ENCODE data around the gene SNAPC4.
"Not testable (repeated sequence)": the region's sequence is repeated elsewhere in the genome, so short reads cannot be mapped to it uniquely, and the experiment has no call there.

The SNAPC4 gene

DNA sequence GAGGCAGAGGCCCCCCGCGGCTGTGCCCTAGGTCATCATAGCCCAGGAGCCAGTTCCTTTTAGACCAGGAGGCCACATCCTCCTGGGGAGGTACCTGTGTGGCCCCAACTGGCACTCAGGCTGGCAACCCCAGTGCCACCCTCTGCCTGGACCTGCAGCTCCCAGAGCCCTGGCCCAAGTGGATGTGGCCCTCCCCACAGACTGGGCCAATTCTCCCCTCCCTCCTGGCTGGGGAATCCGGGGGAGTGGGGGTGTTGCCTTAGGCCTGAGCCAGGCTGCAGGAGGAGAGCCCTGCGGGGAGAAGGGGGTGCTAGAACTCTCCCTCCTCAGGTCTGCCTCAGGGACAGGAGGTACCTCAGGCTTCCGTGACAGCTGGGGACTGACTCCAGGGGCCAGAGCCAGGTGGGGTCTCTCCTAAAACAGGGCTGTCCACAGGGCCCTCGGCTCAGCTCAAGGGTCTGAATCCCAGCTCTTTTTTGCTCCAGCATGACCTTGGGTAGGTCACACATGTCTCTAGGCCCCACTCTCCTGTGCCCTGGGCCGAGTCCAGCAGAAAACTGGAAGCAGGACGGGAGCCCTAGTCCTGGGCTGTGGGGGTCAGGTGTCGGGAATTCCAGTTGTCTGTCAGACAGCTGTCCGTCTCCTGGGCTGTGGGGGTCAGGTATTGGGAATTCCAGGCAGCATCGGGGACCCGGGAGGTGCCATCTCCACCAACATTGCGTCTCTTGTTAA, 46.0 kb downstream of the SNAPC4 start:
- no peak for DNase-seq (ENCODE audit: low spot score)

DNA sequence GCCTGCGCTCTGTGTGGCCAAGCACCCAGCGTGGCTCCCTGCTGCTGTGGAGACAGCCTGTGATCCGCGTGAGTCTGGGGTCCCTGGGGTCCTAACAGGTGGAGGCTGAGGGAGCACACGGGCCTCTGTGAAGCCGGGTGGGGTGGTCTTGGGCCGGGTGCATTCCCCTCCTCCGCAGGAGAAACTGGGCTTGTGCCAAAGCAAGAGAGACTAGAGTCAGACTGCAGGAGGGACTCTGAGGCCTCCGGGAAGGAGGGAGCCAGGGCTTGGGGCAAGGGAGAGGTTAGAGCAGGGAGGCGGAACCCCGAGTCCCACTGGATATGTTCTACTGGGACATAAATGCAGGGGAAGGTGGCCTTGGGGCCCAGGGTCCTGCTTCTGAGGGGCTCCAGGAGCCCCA, 46.9 kb downstream of the SNAPC4 start:
- no peak for DNase-seq (ENCODE audit: low spot score)

DNA sequence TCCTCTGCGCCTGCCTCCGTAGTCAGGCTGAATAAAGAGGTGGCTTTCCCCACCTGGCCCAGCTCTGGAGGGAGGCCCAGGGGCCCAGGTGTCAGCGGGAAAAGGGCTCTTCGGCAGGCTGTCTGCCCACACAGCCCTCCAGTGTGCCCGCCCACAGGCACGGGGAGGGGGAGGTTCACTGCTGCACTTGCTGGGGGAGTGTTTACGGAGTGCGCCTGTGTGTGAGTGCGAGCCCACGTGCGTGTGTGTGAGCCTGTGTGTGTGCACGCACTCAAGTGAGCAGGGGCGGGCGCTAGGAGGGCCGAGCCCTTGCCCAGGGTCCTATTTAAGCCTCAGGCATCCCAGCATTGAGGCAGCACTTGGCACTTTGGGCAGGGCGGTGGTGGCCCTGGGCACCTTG, 47.3 kb downstream of the SNAPC4 start:
- no peak for DNase-seq (ENCODE audit: low spot score)

DNA sequence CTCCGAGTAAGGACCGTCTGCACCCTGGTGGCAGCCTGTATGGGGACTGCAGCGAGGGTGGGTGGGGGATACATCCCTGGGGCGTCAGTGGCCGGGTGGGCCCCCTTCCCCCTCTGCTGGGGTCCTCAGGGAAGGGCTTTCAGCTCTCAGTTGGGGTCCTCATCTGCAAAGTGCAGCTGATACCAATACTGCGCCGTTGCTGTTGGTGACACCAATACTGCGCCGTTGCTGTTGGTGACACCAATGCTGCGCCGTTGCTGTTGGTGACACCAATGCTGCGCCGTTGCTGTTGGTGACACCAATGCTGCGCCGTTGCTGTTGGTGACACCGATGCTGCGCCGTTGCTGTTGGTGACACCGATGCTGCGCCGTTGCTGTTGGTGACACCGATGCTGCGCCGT, 48.1 kb downstream of the SNAPC4 start:
- not testable (repeated sequence) for DNase-seq (ENCODE audit: low spot score)

DNA sequence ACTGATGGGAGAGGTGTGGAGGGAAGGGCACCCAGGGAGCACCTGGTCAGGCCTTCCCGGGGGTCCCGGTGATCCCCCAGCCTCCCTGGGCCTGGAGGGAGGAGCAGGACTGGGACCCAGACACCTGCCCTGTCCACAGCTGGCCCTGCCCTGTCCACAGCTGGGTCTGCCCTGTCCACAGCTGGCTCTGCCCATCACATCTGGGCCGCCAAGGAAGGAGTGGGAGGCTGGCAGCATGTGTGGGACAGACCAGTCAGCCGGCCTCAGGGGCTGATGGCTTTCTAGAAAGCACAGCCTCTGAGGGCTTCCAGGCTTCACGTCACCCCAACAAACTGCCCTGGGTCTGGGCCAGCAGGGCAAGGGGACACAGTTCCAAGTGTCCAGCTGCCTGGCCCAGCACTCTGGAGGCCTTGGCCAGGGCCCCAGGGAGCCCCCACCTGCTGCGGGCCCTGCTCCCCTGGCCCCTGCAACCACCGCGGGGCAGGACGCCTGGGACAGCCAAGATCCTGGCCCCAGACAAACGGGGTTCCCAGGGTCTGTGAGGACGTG, 48.6 kb downstream of the SNAPC4 start:
- no peak for DNase-seq (ENCODE audit: low spot score)

Measured in CD4-positive, alpha-beta T cell treated with Interleukin-2 at 100 ng/mL for 4 hours (primary cell).